Measurements from ENCODE around the gene HAL.

HAL gene

GRCh38 chr12:95988506-95989275 lies 7.5 kb downstream of the HAL start:
- Histone ChIP-seq H3K36me3 (ENCODE audit: control insufficient read depth, insufficient read depth, low read length) (no peaks in the 10 kb centered on the region), H3K27me3 (replicated peaks; ENCODE audit: control insufficient read depth, insufficient read depth, low read length) (no peaks in the 10 kb centered on the region; the same call in none of the 2 replicates), H3K4me3 (replicated peaks; ENCODE audit: low read depth, low read length) (no peak overlapping the region)
- no peak for TF ChIP-seq CTCF (IDR thresholded peaks at IDR 0.05; ENCODE audit: insufficient read depth, low read length, poor library complexity, severe bottlenecking)
- DNase-seq (ENCODE audit: extremely low read depth, insufficient read length) = no peak

- no peaks in the 10 kb centered on the region for H3K36me3 ChIP-seq (ENCODE audit: control insufficient read depth, insufficient read depth, low read length)
- no peak overlapping the region for H3K4me3 ChIP-seq (replicated peaks; ENCODE audit: low read depth, low read length)
- TF ChIP-seq CTCF (IDR thresholded peaks at IDR 0.05; ENCODE audit: insufficient read depth, low read length, poor library complexity, severe bottlenecking) = no peak
- H3K27me3 ChIP-seq (replicated peaks; ENCODE audit: control insufficient read depth, insufficient read depth, low read length) = no peaks in the 10 kb centered on the region; the same call in 1 of the 2 replicates
- no peak for DNase-seq (ENCODE audit: extremely low read depth, insufficient read length)
Measured at GRCh38 chr12:95986635-95987570, 9.2 kb downstream of the HAL start.

GRCh38 chr12:95984682-95985081 lies 11.5 kb downstream of the HAL start:
- Histone ChIP-seq H3K4me3 (replicated peaks; ENCODE audit: low read depth, low read length) (no peak overlapping the region), H3K36me3 (ENCODE audit: control insufficient read depth, insufficient read depth, low read length) (no peaks in the 10 kb centered on the region), H3K27me3 (replicated peaks; ENCODE audit: control insufficient read depth, insufficient read depth, low read length) (no peaks in the 10 kb centered on the region; the same call in 1 of the 2 replicates)
- no peak for DNase-seq (ENCODE audit: extremely low read depth, insufficient read length)
- no peak for TF ChIP-seq CTCF (IDR thresholded peaks at IDR 0.05; ENCODE audit: insufficient read depth, low read length, poor library complexity, severe bottlenecking)

GRCh38 chr12:95982602-95983001 lies 13.5 kb downstream of the HAL start:
- H3K27me3 ChIP-seq (replicated peaks; ENCODE audit: control insufficient read depth, insufficient read depth, low read length) = no peaks in the 10 kb centered on the region; the same call in 1 of the 2 replicates
- no peak for DNase-seq (ENCODE audit: extremely low read depth, insufficient read length)
- no peak overlapping the region for H3K4me3 ChIP-seq (replicated peaks; ENCODE audit: low read depth, low read length)
- H3K36me3 ChIP-seq (ENCODE audit: control insufficient read depth, insufficient read depth, low read length) = no peaks in the 10 kb centered on the region
- no peak for TF ChIP-seq CTCF (IDR thresholded peaks at IDR 0.05; ENCODE audit: insufficient read depth, low read length, poor library complexity, severe bottlenecking)

GRCh38 chr12:95980437-95980836 lies 15.7 kb downstream of the HAL start:
- H3K36me3 ChIP-seq (ENCODE audit: control insufficient read depth, insufficient read depth, low read length) = no peaks in the 10 kb centered on the region
- no peak for TF ChIP-seq CTCF (IDR thresholded peaks at IDR 0.05; ENCODE audit: insufficient read depth, low read length, poor library complexity, severe bottlenecking)
- no peak overlapping the region for H3K4me3 ChIP-seq (replicated peaks; ENCODE audit: low read depth, low read length)

More at GRCh38 chr12:95980437-95980836, 15.7 kb downstream of the HAL start:
- H3K27me3 ChIP-seq (replicated peaks; ENCODE audit: control insufficient read depth, insufficient read depth, low read length) = no peaks in the 10 kb centered on the region; the same call in 1 of the 2 replicates
- no peak for DNase-seq (ENCODE audit: extremely low read depth, insufficient read length)
